ENCODE results near the gene TSPAN10. TPM values are rescaled to one million over a fixed set of nuclear protein-coding genes. Genes with fewer than 3 reads are reported as not detected.

TSPAN10 gene
- polyA plus RNA-seq, 1 donor from 2014 or later = not detected

GRCh38 chr17:81694810-81695209, 57.8 kb downstream of the TSPAN10 start:
- Histone ChIP-seq H3K27ac (ENCODE audit: low read length) (no peak overlapping the region), H3K9me2 (ENCODE audit: insufficient read depth, low read length) (no peaks in the 10 kb centered on the region), H3K9me3 (ENCODE audit: low read length) (no peaks in the 10 kb centered on the region), H3F3A (ENCODE audit: insufficient read depth, low read length, poor library complexity, severe bottlenecking) (no peaks in the 10 kb centered on the region), H3K9ac (ENCODE audit: low read length) (no peak overlapping the region), H3K4me3 (ENCODE audit: low read length) (no peak overlapping the region), H4K20me1 (ENCODE audit: insufficient read depth) (no peaks in the 10 kb centered on the region), H3K27me3 (ENCODE audit: insufficient read depth, low read depth, low read length) (no peaks in the 10 kb centered on the region), H2AFZ (ENCODE audit: low read depth, low read length) (no peak overlapping the region), H3K36me3 (ENCODE audit: insufficient read depth, low read length) (peaks cover 5% of the 10 kb centered on the region), H3K4me2 (ENCODE audit: low read length) (no peak overlapping the region), H3K79me2 (replicated peaks; ENCODE audit: insufficient read depth, low read length) (no peaks in the 10 kb centered on the region)
- TF ChIP-seq SMC3 (conservative IDR thresholded peaks at IDR 0.05; ENCODE audit: poor library complexity) (no peak), TAF1 (IDR thresholded peaks at IDR 0.05; ENCODE audit: low read depth) (no peak), REST (IDR thresholded peaks at IDR 0.05; ENCODE audit: borderline replicate concordance) (no peak)

- Histone ChIP-seq H3F3A (ENCODE audit: insufficient read depth, low read length, poor library complexity, severe bottlenecking) (no peaks in the 10 kb centered on the region), H2AFZ (ENCODE audit: low read depth, low read length) (no peak overlapping the region), H3K4me3 (ENCODE audit: low read length) (no peak overlapping the region), H3K9me3 (ENCODE audit: low read length) (no peaks in the 10 kb centered on the region), H3K79me2 (replicated peaks; ENCODE audit: insufficient read depth, low read length) (no peaks in the 10 kb centered on the region), H3K9ac (ENCODE audit: low read length) (no peak overlapping the region), H4K20me1 (ENCODE audit: insufficient read depth) (no peaks in the 10 kb centered on the region), H3K36me3 (ENCODE audit: insufficient read depth, low read length) (peaks cover 5% of the 10 kb centered on the region), H3K27me3 (ENCODE audit: insufficient read depth, low read depth, low read length) (no peaks in the 10 kb centered on the region), H3K4me2 (ENCODE audit: low read length) (no peak overlapping the region), H3K27ac (ENCODE audit: low read length) (no peak overlapping the region), H3K9me2 (ENCODE audit: insufficient read depth, low read length) (no peaks in the 10 kb centered on the region)
- TF ChIP-seq EZH2 (IDR thresholded peaks at IDR 0.05; ENCODE audit: borderline replicate concordance, insufficient read depth, low read length, poor library complexity, severe bottlenecking) = no peak
- no peak for TF ChIP-seq RAD21 (conservative IDR thresholded peaks at IDR 0.05)
- TF ChIP-seq EP300 (conservative IDR thresholded peaks at IDR 0.05; ENCODE audit: poor library complexity, severe bottlenecking) = no peak
- no peak for TF ChIP-seq POLR2AphosphoS5 (IDR thresholded peaks at IDR 0.05)
- TF ChIP-seq REST (IDR thresholded peaks at IDR 0.05; ENCODE audit: borderline replicate concordance) = no peak
- no peak for TF ChIP-seq SMC3 (conservative IDR thresholded peaks at IDR 0.05; ENCODE audit: poor library complexity)
- TF ChIP-seq CTCF (IDR thresholded peaks at IDR 0.05; ENCODE audit: poor library complexity, severe bottlenecking) = no peak
- TF ChIP-seq MXI1 (conservative IDR thresholded peaks at IDR 0.05; ENCODE audit: poor library complexity, severe bottlenecking) = no peak
- no peak for TF ChIP-seq TAF1 (IDR thresholded peaks at IDR 0.05; ENCODE audit: low read depth)
These were observed 58.2 kb downstream of the TSPAN10 start for GRCh38 chr17:81695211-81695610.

Data from neural cell (in vitro differentiated cells).